NCI-H1048 (cell line): ENCODE measurements around the gene PTBP1.
"Not testable (repeated sequence)": the region's sequence is repeated elsewhere in the genome, so short reads cannot be mapped to it uniquely, and the experiment has no call there.

ENCODE experiments used
- DNase-seq: peaks from one replicate; lab custom pipeline; 2025; lab: John Stamatoyannopoulos, UW

The PTBP1 gene

GRCh38 chr19:810077-810855, 13.0 kb downstream of the PTBP1 start:
- DNase-seq: no peak

DNA sequence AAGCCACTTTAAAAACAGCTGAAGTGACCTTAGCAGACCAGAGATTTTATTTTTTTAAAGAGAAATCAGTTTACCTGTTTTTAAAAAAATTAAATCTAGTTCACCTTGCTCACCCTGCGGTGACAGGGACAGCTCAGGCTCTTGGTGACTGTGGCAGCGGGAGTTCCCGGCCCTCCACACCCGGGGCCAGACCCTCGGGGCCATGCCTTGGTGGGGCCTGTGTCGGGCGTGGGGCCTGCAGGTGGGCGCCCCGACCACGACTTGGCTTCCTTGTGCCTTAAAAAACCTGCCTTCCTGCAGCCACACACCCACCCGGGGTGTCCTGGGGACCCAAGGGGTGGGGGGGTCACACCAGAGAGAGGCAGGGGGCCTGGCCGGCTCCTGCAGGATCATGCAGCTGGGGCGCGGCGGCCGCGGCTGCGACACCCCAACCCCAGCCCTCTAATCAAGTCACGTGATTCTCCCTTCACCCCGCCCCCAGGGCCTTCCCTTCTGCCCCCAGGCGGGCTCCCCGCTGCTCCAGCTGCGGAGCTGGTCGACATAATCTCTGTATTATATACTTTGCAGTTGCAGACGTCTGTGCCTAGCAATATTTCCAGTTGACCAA, 13.7 kb downstream of the PTBP1 start:
- DNase-seq: no peak

DNA sequence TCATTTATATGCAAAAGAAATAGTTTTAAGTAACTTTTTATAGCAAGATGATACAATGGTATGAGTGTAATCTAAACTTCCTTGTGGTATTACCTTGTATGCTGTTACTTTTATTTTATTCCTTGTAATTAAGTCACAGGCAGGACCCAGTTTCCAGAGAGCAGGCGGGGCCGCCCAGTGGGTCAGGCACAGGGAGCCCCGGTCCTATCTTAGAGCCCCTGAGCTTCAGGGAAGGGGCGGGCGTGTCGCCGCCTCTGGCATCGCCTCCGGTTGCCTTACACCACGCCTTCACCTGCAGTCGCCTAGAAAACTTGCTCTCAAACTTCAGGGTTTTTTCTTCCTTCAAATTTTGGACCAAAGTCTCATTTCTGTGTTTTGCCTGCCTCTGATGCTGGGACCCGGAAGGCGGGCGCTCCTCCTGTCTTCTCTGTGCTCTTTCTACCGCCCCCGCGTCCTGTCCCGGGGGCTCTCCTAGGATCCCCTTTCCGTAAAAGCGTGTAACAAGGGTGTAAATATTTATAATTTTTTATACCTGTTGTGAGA, 14.3 kb downstream of the PTBP1 start:
- DNase-seq: no peak

- no peak for DNase-seq
Observed at GRCh38 chr19:812049-812746, 14.9 kb downstream of the PTBP1 start.

- DNase-seq: no peak
Observed at GRCh38 chr19:812747-813218, 15.5 kb downstream of the PTBP1 start.

- no peak for DNase-seq
Observed at GRCh38 chr19:813219-814151, 16.2 kb downstream of the PTBP1 start.

DNA sequence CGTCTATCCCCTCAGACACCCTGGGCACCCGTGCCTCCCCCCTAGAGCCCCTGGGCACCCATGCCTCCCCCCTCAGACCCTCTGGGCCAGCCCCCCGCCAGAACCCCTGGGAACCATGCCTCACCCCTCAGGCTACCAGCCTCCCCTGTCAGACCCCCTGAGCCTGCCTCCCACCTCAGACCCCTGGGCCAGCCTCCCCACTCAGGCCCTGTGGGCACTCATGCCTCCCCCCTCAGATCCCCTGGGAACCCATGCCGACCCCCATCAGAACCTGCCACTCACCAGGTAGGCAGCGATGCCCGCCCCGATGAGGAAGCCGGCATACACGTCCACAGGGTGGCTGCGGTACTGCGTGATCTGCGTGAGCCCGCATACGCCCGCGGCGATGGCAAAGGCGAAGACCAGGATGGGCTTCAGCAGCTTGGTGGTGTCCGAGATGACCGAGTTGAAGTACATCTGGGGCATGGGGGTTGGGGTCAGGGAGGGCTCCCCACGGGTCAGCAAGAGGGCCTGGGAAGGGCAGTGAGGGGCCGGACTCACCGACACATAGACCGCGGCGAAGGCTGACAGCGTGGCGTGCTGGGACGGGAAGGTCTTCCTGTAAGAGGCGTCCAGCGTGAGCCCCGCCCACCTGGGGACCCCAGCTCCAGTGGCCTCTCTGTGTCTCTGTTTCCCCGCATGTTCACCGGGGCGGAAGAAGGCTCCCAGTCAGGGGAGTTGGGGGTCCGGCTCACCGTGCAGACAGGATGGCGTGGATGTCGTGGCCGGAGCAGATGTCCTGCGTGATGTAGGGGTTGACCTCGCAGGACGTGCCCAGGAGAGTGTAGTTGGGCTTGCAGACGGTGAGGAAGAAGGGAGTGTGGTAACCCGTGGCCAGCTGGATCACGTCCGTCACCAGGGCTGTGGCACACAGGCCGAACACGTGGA, 17.2 kb downstream of the PTBP1 start:
- DNase-seq: no peak

DNA sequence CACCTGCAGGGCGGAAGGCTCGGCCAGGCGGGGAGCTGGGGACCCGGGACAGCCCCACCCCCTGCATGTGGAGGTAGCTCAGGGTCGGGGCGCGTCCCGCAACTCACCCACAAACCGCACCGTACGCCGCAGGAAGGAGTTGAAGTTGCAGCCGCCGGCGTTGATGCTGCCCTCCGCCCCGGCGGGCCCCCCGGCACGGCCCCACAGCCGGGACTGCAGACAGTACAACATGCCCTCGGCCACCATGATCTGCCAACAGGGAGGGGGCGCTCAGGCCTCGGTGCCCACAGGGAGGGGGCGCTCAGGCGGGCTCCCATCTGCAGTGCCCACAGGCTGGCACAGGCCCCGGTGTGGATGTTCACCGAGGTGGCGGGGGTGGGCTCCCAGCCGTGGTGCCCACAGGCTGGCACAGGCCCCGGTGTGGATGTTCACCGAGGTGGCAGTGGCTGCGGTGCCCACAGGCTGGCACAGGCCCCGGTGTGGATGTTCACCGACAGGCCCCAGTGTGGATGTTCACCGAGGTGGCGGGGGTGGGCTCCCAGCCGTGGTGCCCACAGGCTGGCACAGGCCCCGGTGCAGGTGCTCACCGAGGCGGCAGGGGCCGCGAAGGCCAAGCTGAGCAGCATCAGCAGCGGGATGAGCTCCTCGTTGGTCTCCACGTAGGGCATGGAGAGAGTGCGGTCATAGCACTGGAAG, 18.0 kb downstream of the PTBP1 start:
- no peak for DNase-seq

GRCh38 chr19:815775-816499, 18.7 kb downstream of the PTBP1 start:
- DNase-seq: no peak

DNA sequence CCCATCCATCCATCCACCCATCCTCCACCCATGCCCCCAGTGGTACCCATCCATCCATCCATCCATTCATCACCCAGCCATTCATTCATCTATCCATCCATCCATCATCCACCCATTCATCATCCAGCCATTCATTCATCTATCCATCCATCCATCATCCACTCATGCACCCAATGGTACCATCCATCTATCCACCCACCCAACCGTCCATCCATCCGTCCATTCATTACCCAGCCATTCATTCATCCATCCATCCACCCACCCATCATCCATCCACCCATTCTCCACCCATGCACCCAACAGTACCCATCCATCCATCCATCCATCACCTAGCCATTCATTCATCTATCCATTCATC, 19.2 kb downstream of the PTBP1 start:
- DNase-seq: no peak

DNA sequence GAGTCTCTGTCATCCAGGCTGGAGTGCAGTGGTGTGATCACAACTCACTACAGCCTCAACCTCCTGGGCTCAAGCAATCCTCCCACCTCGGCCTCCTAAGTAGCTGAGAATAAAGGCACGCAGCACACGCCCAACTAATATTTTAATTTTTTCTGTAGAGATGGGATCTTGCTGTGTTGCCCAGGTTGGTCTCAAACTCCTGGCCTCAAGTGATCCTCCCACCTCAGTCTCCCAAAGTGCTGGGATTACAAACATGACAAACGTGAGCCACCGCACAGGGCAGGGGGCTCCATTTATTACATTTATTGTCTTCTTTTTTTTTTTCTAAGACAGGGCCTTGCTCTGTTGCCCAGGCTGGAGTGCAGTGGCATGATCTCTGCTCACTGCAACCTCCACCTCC, 23.0 kb downstream of the PTBP1 start:
- DNase-seq: not testable (repeated sequence)

DNA sequence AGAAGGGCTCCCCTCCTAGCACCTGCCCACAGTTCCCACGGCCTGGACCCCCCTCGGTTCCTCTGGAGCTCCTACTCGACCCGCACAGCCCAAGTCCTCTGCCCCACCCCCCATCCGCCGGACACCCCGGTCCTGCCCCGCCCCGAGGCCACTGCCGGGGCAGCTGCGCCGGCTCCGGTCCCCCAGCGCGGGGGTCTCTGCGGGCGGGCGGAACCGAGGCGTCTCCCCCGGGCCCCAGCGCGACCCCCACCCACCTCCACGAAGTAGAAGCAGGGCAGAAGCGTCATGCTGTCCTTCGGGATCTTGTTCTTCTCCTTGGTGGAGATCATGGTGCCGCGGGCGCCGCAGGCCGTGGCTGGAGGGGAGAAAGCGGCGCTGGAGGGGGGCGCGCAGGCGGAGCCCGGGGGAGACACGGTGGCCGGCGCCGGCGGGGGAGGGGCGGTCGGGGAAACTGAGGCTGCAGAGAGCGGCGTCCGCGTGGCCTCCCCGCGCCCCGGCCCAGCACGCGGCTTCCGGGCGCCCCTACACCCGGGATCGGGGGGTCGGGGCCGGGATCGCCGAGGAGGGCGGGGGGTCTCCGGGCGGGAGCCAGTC, 24.1 kb downstream of the PTBP1 start:
- DNase-seq: no peak

DNA sequence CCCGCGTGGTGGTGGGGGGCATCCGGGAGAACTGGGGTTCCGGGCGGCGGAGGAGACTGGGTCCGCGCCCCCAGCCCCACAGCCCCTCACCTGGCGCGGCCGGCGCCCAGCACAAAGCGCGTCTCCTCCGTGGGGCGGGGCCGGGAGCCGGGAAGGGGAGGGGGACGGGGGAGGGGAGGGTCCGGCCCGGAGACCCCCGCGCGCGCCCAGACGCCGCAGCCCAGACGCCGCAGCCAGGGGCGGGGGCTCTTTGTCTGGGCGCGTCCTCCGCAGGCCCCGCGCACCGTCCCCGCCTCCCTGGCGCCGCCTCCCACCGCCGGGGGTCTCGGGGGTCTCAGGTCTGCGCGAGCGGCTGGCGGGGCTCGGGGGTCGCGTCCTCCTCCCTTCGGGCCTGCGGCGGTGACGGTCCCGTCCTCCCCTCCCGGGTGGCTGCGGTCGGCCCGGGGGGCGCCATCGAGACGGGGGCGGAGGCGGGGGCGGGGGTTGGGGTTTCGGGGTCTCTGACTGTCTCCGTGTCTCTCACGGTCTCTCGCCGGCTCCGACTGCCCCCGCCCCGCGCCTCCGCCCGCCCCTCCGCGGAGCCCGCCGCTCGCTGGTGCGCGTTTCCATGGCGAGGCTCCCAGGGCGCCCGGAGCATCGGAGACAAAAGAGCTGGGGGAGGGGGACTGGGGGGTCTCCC, 24.7 kb downstream of the PTBP1 start, which contains the start of gene PLPPR3:
Gene PLPPR3 (minus strand): TSS at position 131 of the 679 bp plus-strand sequence. CDS start 396 bp downstream, outside the sequence.
- no peak for DNase-seq

DNA sequence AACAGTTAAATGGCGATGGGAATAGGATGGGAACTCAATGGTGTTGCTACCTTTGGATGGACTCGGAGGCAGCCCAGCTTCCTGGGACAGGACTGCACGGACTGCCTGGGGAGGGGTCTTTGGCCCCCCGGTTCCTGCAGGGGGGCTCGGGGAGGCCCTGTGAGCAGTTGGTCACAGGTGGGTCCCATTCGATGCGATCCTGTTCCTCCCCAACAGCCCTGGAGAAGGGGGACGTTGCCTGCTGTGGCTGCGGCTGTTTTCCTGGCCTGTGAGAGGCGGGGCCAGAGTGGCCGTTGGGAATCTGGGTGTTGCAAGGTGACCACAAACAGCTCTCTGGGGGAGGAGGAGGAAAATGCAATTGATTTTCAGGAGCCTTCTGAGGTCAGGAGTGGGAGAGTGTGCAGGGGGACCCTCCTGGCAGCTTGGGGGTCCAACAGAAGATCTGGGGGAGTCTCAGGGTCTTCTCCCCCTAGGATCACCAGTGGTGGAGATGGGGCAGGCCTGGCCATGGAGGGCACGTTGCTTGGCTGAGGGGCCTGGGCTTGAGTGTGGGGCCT, 26.4 kb downstream of the PTBP1 start:
- DNase-seq: no peak

DNA sequence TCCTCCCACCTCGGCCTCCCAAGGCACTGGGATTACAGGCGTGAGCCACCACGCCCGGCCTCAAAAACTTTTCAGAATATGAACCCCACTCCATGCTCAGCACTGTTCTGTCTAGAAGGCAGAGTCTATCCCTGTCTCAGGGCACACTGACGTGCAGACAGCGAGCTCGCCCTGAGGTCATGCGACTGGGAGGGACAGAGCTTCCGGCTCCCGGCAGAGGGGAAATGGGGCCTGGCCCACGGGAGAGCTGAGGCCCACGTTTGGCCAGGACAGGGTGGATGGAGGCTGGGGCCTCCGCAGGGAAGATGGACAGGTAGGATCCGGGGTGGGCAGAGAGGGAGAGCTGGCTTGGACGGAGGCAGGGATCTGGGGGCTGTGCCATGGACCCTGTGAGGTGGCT, 27.6 kb downstream of the PTBP1 start:
- no peak for DNase-seq

- DNase-seq: no peak
Observed at GRCh38 chr19:825897-826644, 28.8 kb downstream of the PTBP1 start.

- no peak for DNase-seq
Observed at GRCh38 chr19:827314-827709, 30.1 kb downstream of the PTBP1 start.
